Ovary (tissue), 9 donors: ENCODE measurements around the gene OR2T35. TPM values are rescaled to one million over a fixed set of nuclear protein-coding genes. Genes with fewer than 3 reads are reported as not detected.

ENCODE experiments used
- DNase-seq, 5 donors: peaks; one replicate each; pipeline ENCODE4 v3.0.0-alpha.2; 2019 to 2020
- H3K27ac ChIP-seq, 2 donors: fragments of 200-600 bp; one replicate each; pipeline versions ENCODE4 v1.5.1 to v1.8.0; 2019 to 2022
- H3K27me3 ChIP-seq: fragments of 200-600 bp; one replicate; pipeline ENCODE4 v1.8.0; 2022
- H3K36me3 ChIP-seq: fragments of 200-600 bp; sonication (generic); one replicate; pipeline ENCODE4 v1.5.1; 2019
- H3K4me1 ChIP-seq: one replicate; pipeline ENCODE4 v1.8.1; 2013; ENCODE audit warnings: mild to moderate bottlenecking, moderate library complexity; ENCODE audit not compliant: insufficient read depth
- H3K4me3 ChIP-seq: fragments of 200-600 bp; sonication (generic); one replicate; pipeline ENCODE4 v1.5.1; 2017
- H3K9me3 ChIP-seq, 2 donors: fragments of 200-600 bp in 1 of 2; sonication (generic) in 1 of 2; one replicate each; pipeline versions ENCODE4 v1.5.1 to v1.8.1; 2013 to 2019; ENCODE audit warnings: mild to moderate bottlenecking in 1 of 2, moderate library complexity in 1 of 2
- EP300 ChIP-seq: sonication (generic); formaldehyde crosslinking; IDR thresholded peaks from one replicate; pipeline ENCODE4 v1.6.1; 2017; ENCODE audit warnings: antibody characterized with exemption
- POLR2A ChIP-seq: fragments of 450-650 bp; IDR thresholded peaks from one replicate; pipeline ENCODE4 v1.6.1; 2017; ENCODE audit warnings: antibody characterized with exemption, mild to moderate bottlenecking, moderate library complexity
- WGBS, 3 donors: extraction: QIAGEN DNeasy Blood & Tissue Kit in 1 of 3; methylation state at CpG; one replicate each; pipeline versions ENCODE4 v1.1.5 to v1.1.7; 2013 to 2017; 5-methylcytosine and 5-hydroxymethylcytosine counted together
- intact Hi-C, 4 donors: fragments of 100-400 bp; cut with DNase I; formaldehyde crosslinking; loops; one replicate each; pipeline versions ENCODE4 v1.11.0 to v1.15.1; 2022 to 2023
- polyA plus RNA-seq, 2 donors: library from polyadenylated mRNA; stranded (reverse); fragments of 200-250 nt in 1 of 2; fragments of 350-450 nt in 1 of 2; fragmentation: Illumina TruSeq in 1 of 2; extraction: RNeasy Lipid Tissue Mini Kit (QIAGEN cat#74804) in 1 of 2; gene quantifications; one replicate each; pipeline ENCODE4 v1.2.3, GENCODE V29; 2013 to 2014
- total RNA-seq, 7 donors: library from RNA; depleted of rRNA in 2 of 7; stranded (reverse); fragments of >200 nt in 2 of 7; fragmentation: NEBNext Ultra II Directional in 3 of 7; extraction: Animal tissue kit (Norgen Biotek cat#: 25700) in 3 of 7; gene quantifications; one replicate each; pipeline versions ENCODE4 v1.1.0 to v1.2.4, GENCODE V29; 2016 to 2023
- TF ChIP-seq, protein P1 (sequence below), 3 donors: fragments of 450-650 bp in 2 of 3; fragments of 200-600 bp in 1 of 3; IDR thresholded peaks; one replicate each; pipeline versions ENCODE4 v1.5.1 to v1.8.0; 2016 to 2022; ENCODE audit warnings: antibody characterized with exemption in 3 of 3, mild to moderate bottlenecking in 1 of 3
- donor health status: DM: no; HTN: no; CAD: no; lungs with moderate emphysema.
- donor health status: DM: no; HTN: no; CAD: no.
- donor health status: Bipolar disorder and iron deficiency.
- donor health status: DM: yes; HTN: yes; CAD: no.
- donor health status: DM: no; HTN: no; CAD: no.
- donor health status: DM: yes; HTN: yes; CAD: no.

Gene OR2T35
- total and polyA plus RNA-seq, 9 donors, result 0.07 TPM; not detected in 8

GRCh38 chr1:248625971-248626370 lies 19.1 kb downstream of the OR2T35 start:
- no peak overlapping the region for H3K27ac ChIP-seq
- no peaks in the 10 kb centered on the region for H3K36me3 ChIP-seq
- H3K4me3 ChIP-seq, result no peak overlapping the region
- no peaks in the 10 kb centered on the region for H3K9me3 ChIP-seq
- intact Hi-C loops, result no loop called here
- H3K27me3 ChIP-seq, result no peaks in the 10 kb centered on the region
- DNase-seq, result no peak
- 65 to 72% (median 68%) methylated on average over 5 of the region's 5 CpGs for WGBS, 3 donors
- no peaks in the 10 kb centered on the region for H3K4me1 ChIP-seq
- TF ChIP-seq, protein P1, sequence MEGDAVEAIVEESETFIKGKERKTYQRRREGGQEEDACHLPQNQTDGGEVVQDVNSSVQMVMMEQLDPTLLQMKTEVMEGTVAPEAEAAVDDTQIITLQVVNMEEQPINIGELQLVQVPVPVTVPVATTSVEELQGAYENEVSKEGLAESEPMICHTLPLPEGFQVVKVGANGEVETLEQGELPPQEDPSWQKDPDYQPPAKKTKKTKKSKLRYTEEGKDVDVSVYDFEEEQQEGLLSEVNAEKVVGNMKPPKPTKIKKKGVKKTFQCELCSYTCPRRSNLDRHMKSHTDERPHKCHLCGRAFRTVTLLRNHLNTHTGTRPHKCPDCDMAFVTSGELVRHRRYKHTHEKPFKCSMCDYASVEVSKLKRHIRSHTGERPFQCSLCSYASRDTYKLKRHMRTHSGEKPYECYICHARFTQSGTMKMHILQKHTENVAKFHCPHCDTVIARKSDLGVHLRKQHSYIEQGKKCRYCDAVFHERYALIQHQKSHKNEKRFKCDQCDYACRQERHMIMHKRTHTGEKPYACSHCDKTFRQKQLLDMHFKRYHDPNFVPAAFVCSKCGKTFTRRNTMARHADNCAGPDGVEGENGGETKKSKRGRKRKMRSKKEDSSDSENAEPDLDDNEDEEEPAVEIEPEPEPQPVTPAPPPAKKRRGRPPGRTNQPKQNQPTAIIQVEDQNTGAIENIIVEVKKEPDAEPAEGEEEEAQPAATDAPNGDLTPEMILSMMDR (IDR thresholded peaks at IDR 0.05), result no peak
- TF ChIP-seq POLR2A (no peak), EP300 (no peak)

GRCh38 chr1:248625166-248625565 lies 19.9 kb downstream of the OR2T35 start:
- TF ChIP-seq POLR2A (no peak), EP300 (no peak)
- TF ChIP-seq, protein P1 (IDR thresholded peaks at IDR 0.05), result no peak
- H3K27ac ChIP-seq, result no peak overlapping the region
- H3K4me1 ChIP-seq, result no peaks in the 10 kb centered on the region
- WGBS, 3 donors, result 53 to 59% (median 56%) methylated on average over 4 of the region's 4 CpGs
- no peak for DNase-seq
- intact Hi-C loops, result no loop called here
- H3K4me3 ChIP-seq, result no peak overlapping the region
- no peaks in the 10 kb centered on the region for H3K9me3 ChIP-seq
- no peaks in the 10 kb centered on the region for H3K27me3 ChIP-seq
- H3K36me3 ChIP-seq, result no peaks in the 10 kb centered on the region

DNA sequence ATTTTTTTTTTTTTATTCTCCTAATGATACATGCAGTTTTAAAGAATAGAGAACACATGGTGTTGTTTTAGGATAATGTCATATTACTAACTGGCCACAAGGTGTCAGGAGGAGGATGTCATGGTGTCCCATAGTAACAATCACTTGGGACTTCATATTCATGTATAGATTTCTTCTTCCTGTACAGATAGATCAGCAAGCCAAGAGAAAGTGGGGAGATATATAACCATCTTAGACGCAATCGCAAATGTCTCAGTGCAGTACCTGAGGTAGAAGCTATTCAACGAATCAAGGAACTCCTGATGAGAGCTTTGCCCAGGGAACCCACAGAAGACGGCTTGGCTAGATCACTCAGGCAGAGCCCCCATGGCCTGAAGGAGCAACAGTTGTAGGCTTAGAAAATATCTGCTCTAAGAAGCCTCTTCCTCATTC lies 22.5 kb downstream of the OR2T35 start:
- H3K4me1 ChIP-seq, result no peaks in the 10 kb centered on the region
- no peaks in the 10 kb centered on the region for H3K36me3 ChIP-seq
- TF ChIP-seq POLR2A (no peak), EP300 (no peak)
- TF ChIP-seq, protein P1 (IDR thresholded peaks at IDR 0.05), result no peak
- H3K27ac ChIP-seq, result no peak overlapping the region
- no peak for DNase-seq
- H3K9me3 ChIP-seq, result no peaks in the 10 kb centered on the region
- H3K27me3 ChIP-seq, result no peaks in the 10 kb centered on the region
- intact Hi-C loops, result no loop called here
- no peak overlapping the region for H3K4me3 ChIP-seq
- WGBS, 3 donors, result 58 to 68% (median 66%) methylated on average over 4 of the region's 4 CpGs

DNA sequence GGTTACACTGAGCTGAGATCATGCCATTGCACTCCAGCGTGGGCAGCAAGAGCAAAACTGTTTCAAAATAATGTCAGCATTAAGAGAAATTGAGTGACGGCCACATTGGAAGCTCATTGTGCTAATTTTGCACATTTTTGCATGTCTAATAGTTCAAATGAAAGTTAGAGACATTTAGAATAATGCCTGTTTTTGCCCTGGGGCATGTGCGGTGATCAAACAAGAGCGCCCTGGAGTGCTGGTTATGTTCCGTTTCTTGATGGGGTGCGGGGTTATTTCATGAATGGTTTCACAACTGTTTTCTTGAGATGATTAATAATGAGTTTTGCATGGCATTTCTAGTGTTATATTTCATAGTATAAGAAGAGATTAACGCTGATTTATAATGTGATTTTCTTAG lies 23.3 kb downstream of the OR2T35 start:
- Histone ChIP-seq H3K36me3 (no peaks in the 10 kb centered on the region), H3K27me3 (no peaks in the 10 kb centered on the region), H3K4me1 (no peaks in the 10 kb centered on the region), H3K4me3 (no peak overlapping the region), H3K27ac (no peak overlapping the region), H3K9me3 (no peaks in the 10 kb centered on the region)
- TF ChIP-seq, protein P1 (IDR thresholded peaks at IDR 0.05), result no peak
- no peak for TF ChIP-seq POLR2A
- no peak for TF ChIP-seq EP300
- intact Hi-C loops, result no loop called here
- 65 to 69% (median 65%) methylated on average over 7 of the region's 7 CpGs for WGBS, 3 donors
- DNase-seq, result no peak
